Heart left ventricle (tissue), 16 donors: ENCODE data around the gene PRKRIP1. TPM values are rescaled to one million over a fixed set of nuclear protein-coding genes. Genes with fewer than 3 reads are reported as not detected.

Experiments
- ATAC-seq, 4 donors: fragments of 200-7000 bp; cut with Tn5 transposase; one replicate each; pipeline ENCODE4 v1.9.1; 2020 to 2022; ENCODE audit warnings: moderate library complexity in 4 of 4, mild to moderate bottlenecking in 3 of 4, moderate number of reproducible peaks in 1 of 4
- DNase-seq, 5 donors: peaks; one replicate each; pipeline ENCODE4 v3.0.0-alpha.2; 2020
- H3K27ac ChIP-seq, 12 donors: fragments of 200-600 bp; sonication (generic) in 4 of 12; one replicate each; pipeline versions ENCODE4 v1.5.0 to v1.8.0; 2016 to 2022; ENCODE audit warnings: mild to moderate bottlenecking in 2 of 12
- H3K27me3 ChIP-seq, 9 donors: fragments of 200-600 bp; sonication (generic) in 2 of 9; one replicate each; pipeline versions ENCODE4 v1.5.1 to v1.8.0; 2016 to 2022; ENCODE audit warnings: mild to moderate bottlenecking in 3 of 9
- H3K36me3 ChIP-seq, 9 donors: fragments of 200-600 bp; sonication (generic) in 2 of 9; one replicate each; pipeline versions ENCODE4 v1.5.0 to v1.8.0; 2018 to 2022; ENCODE audit warnings: mild to moderate bottlenecking in 2 of 9
- H3K4me1 ChIP-seq, 12 donors: fragments of 200-600 bp; sonication (generic) in 4 of 12; one replicate each; pipeline versions ENCODE4 v1.5.0 to v1.8.0; 2016 to 2022; ENCODE audit warnings: mild to moderate bottlenecking in 3 of 12
- H3K4me3 ChIP-seq, 12 donors: fragments of 200-600 bp; sonication (generic) in 4 of 12; one replicate each; pipeline versions ENCODE4 v1.5.0 to v1.8.0; 2017 to 2022; ENCODE audit warnings: mild to moderate bottlenecking in 9 of 12, moderate library complexity in 4 of 12
- H3K9me3 ChIP-seq, 12 donors: fragments of 200-600 bp; sonication (generic) in 4 of 12; one replicate each; pipeline versions ENCODE4 v1.5.0 to v1.8.0; 2016 to 2022; ENCODE audit warnings: mild to moderate bottlenecking in 1 of 12
- CTCF ChIP-seq, 12 donors: fragments of 200-600 bp; sonication (generic) in 4 of 12; IDR thresholded peaks; one replicate each; pipeline versions ENCODE4 v1.5.0 to v1.8.0; 2018 to 2022; ENCODE audit warnings: antibody characterized with exemption in 12 of 12, mild to moderate bottlenecking in 5 of 12
- POLR2A ChIP-seq, 2 donors: fragments of 450-650 bp; IDR thresholded peaks; one replicate each; pipeline ENCODE4 v1.6.1; 2017; ENCODE audit warnings: antibody characterized with exemption in 2 of 2, mild to moderate bottlenecking in 2 of 2, moderate library complexity in 2 of 2
- WGBS, 4 donors: extraction: QIAGEN DNeasy Blood & Tissue Kit in 2 of 4; methylation state at CpG; one replicate each; pipeline versions ENCODE4 v1.1.5 to v1.1.7; 2013 to 2018; 5-methylcytosine and 5-hydroxymethylcytosine counted together
- intact Hi-C, 10 donors: fragments of 100-400 bp; cut with DNase I; formaldehyde crosslinking; loops; one replicate each; pipeline versions ENCODE4 v1.11.1 to v1.14.2; 2022
- polyA plus RNA-seq, 2 donors: library from polyadenylated mRNA; stranded (reverse); fragments of 200-250 nt; gene quantifications; one replicate each; pipeline ENCODE4 v1.2.3, GENCODE V29; 2013
- total RNA-seq, 9 donors: library from RNA; depleted of rRNA in 2 of 9; stranded (reverse); fragments of >200 nt in 2 of 9; fragmentation: NEBNext Ultra II Directional in 3 of 9; extraction: Animal tissue kit (Norgen Biotek cat#: 25700) in 3 of 9; gene quantifications; one replicate each; pipeline versions ENCODE4 v1.1.0 to v1.2.4, GENCODE V29; 2016 to 2023
- donor health status: ischemic (EF 13 %, LVEDD 7.1; RV severe dilation, severe dysfunction).
- donor health status: healthy with polysubstance abuse.
- donor health status: DM: no; HTN: yes; CAD: no.
- donor health status: DM: no; HTN: no; CAD: no.
- donor health status: ischemic (EF 25% LVEDD 6.9; RV normal size, moderate dysfunction).
- donor health status: ischemic (EF 25% LVEDD 5.7; RV mildly dilated, moderate dysfunction).
- donor health status: healthy.
- donor health status: DM: yes; HTN: yes; CAD: no.
- donor health status: ischemic (EF 35%, LVEDD 5.7; RV mildly dilated, moderate dysfunction).
- donor health status: nonischemic (EF 11% LVEDD 7.7; RV severe dilation, severe dysfunction).
- donor health status: DM: yes; HTN: yes; CAD: no.
- donor health status: PGD.
- donor health status: ischemic (EF 29% LVEDD 5.4; RV normal size, mild dysfunction).
- donor health status: nonischemic (EF 23%, LVEDD 6.1; RV moderate dilation, normal function).

PRKRIP1 gene
- total and polyA plus RNA-seq, 11 donors, result 7.4 to 15.2 (median 11.7) TPM

GRCh38 chr7:102460467-102460866, 64.3 kb downstream of the PRKRIP1 start:
- intact Hi-C loops, result no loop called here
- Histone ChIP-seq H3K4me1 (peaks cover 0 to 14% (median 11%) of the 10 kb centered on the region in 12 donors), H3K4me3 (no peak overlapping the region), H3K27me3 (no peaks in the 10 kb centered on the region), H3K9me3 (no peaks in the 10 kb centered on the region), H3K36me3 (peaks cover 0 to 41% (median 34%) of the 10 kb centered on the region in 9 donors), H3K27ac (no peak overlapping the region)
- ATAC-seq (no peak), DNase-seq (no peak)
- TF ChIP-seq POLR2A (IDR thresholded peaks at IDR 0.05) (no peak), CTCF (IDR thresholded peaks at IDR 0.05) (no peak)
- 80 to 87% (median 84%) methylated on average over 8 of the region's 8 CpGs for WGBS, 4 donors

- peak in 2 of 5 donors; percentile 28 to 58 for DNase-seq
- H3K4me3 ChIP-seq, result peak overlapping the region; percentile 70 to 100 (median 90)
- H3K9me3 ChIP-seq, result no peaks in the 10 kb centered on the region
- peak in 1 of 4 donors; percentile 2 for ATAC-seq
- H3K4me1 ChIP-seq, result peaks cover 5 to 23% (median 19%) of the 10 kb centered on the region in 12 donors
- WGBS, 4 donors, result 12 to 15% (median 13%) methylated on average over 24 of the region's 24 CpGs
- no peaks in the 10 kb centered on the region for H3K27me3 ChIP-seq
- H3K36me3 ChIP-seq, result peaks cover 0 to 19% (median 6%) of the 10 kb centered on the region in 9 donors
- no peak for TF ChIP-seq POLR2A (IDR thresholded peaks at IDR 0.05)
- intact Hi-C loops, result no loop called here
- H3K27ac ChIP-seq, result peak overlapping the region in 11 of 12 donors; percentile 53 to 89 (median 76)
These were observed 67.8 kb downstream of the PRKRIP1 start for GRCh38 chr7:102463841-102464576.

DNA sequence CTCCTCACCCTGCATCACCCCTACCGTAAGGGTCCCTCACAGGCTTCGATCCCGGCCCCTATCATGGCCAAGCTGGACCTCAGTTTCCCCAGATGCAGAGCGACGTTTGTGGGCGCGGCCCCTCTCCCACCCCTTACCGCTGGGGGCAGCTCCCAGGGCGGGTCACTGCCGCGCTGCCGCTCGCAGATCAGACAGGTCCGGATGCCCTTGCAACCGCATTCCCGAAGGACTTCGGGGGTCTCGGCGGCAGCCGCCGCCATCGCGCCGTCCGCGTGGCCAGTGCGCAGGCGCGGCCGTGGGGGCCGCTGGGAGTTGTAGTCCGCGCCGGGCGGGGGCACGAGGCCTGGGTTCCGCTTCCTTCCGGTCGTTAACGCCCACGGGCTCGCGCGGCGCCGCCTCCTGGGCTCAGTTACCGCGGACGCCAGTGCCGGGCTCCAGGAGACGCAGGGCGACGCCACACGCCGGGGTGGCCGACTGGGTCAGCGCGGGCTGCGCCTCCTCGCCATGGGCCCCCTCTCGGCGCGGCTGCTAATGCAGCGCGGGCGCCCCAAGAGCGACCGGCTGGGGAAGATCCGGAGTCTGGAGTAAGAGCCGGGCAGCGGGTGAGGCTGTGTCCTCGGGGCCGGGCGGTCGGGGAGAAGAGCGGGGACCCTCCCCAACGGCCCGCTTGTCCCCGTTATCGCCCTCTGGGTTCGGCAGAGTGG, 68.6 kb downstream of the PRKRIP1 start, which contains the start of the genes ALKBH4 and LRWD1:
Gene ALKBH4 (minus strand): TSS at position 287 of the 704 bp plus-strand sequence. CDS start 27 bp downstream, at position 260.
Gene LRWD1 (plus strand): TSS at position 408 of the 704 bp plus-strand sequence. CDS start 97 bp downstream, at position 505.
- ATAC-seq (peak; percentile 83 to 97 (median 96)), DNase-seq (peak; percentile 94 to 99 (median 96))
- H3K4me1 ChIP-seq, result peaks cover 5 to 23% (median 19%) of the 10 kb centered on the region in 12 donors
- H3K27me3 ChIP-seq, result no peaks in the 10 kb centered on the region
- H3K36me3 ChIP-seq, result peaks cover 0 to 16% (median under 1%) of the 10 kb centered on the region in 9 donors
- no peaks in the 10 kb centered on the region for H3K9me3 ChIP-seq
- TF ChIP-seq CTCF (IDR thresholded peaks at IDR 0.05), result peak in 8 of 12 donors; percentile 6 to 55 (median 24)
- peak in 1 of 2 donors; percentile 84 for TF ChIP-seq POLR2A (IDR thresholded peaks at IDR 0.05)
- peak within 1 kb of the TSS in 11 of 12 donors; percentile 53 to 89 (median 77) for H3K27ac ChIP-seq
- WGBS, 4 donors, result 0 to 1% (median 0%) methylated on average over 10 to 81 of the region's 81 CpGs
- intact Hi-C loops, result loop anchor here in 1 of 10 donors (5.0 kb wide), 1 partner anchor 47 kb away; no protein-coding TSS in a partner anchor
- peak within 1 kb of the TSS; percentile 70 to 100 (median 90) for H3K4me3 ChIP-seq

- peaks cover 0 to 20% (median 5%) of the 10 kb centered on the region in 9 donors for H3K36me3 ChIP-seq
- no peak for DNase-seq
- 92 to 96% (median 96%) methylated on average over 7 of the region's 7 CpGs for WGBS, 4 donors
- TF ChIP-seq CTCF (IDR thresholded peaks at IDR 0.05) (no peak), POLR2A (IDR thresholded peaks at IDR 0.05) (no peak)
- H3K9me3 ChIP-seq, result no peaks in the 10 kb centered on the region
- H3K27me3 ChIP-seq, result no peaks in the 10 kb centered on the region
- no peak for ATAC-seq
- peaks cover 5 to 23% (median 19%) of the 10 kb centered on the region in 12 donors for H3K4me1 ChIP-seq
- intact Hi-C loops, result loop anchor here in 1 of 10 donors (5.0 kb wide), 1 partner anchor 49 kb away; no protein-coding TSS in a partner anchor
- no peak overlapping the region for H3K27ac ChIP-seq
- H3K4me3 ChIP-seq, result peak overlapping the region in 3 of 12 donors; percentile 83 to 92 (median 85)
These were observed 69.9 kb downstream of the PRKRIP1 start for GRCh38 chr7:102466097-102466496.
